ENCODE data around the gene TRAPPC6A. TPM values are rescaled to one million over a fixed set of nuclear protein-coding genes. Genes with fewer than 3 reads are reported as not detected.

The TRAPPC6A gene
- total RNA-seq, 1 donor from 2014 or later = 28.7 TPM

DNA sequence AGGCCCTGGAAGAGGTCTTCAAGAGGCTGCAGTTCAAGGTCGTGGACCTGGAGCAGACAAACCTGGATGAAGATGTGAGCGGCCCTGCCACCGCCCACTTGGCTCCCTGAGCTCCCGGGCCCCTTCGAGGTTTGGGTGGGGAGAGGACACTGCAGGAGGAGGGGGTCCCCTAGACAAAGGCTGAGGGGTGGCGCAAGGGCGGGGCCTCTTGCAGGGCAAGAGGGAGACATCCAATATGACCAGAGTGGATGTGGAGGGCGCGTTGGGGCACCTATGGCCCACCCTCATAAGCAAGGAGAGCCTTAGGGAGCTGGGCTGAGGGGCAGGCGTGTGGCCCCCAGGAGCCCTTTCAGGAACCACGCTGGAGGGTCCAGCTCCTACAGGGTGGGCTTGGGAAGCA is 37.5 kb downstream of the TRAPPC6A start:
- H3K4me1 ChIP-seq = no peaks in the 10 kb centered on the region
- TF ChIP-seq POLR2AphosphoS5 (IDR thresholded peaks at IDR 0.05; ENCODE audit: insufficient read depth in 1 of 2, low read depth in 1 of 2) = no peak
- TF ChIP-seq, protein P1, sequence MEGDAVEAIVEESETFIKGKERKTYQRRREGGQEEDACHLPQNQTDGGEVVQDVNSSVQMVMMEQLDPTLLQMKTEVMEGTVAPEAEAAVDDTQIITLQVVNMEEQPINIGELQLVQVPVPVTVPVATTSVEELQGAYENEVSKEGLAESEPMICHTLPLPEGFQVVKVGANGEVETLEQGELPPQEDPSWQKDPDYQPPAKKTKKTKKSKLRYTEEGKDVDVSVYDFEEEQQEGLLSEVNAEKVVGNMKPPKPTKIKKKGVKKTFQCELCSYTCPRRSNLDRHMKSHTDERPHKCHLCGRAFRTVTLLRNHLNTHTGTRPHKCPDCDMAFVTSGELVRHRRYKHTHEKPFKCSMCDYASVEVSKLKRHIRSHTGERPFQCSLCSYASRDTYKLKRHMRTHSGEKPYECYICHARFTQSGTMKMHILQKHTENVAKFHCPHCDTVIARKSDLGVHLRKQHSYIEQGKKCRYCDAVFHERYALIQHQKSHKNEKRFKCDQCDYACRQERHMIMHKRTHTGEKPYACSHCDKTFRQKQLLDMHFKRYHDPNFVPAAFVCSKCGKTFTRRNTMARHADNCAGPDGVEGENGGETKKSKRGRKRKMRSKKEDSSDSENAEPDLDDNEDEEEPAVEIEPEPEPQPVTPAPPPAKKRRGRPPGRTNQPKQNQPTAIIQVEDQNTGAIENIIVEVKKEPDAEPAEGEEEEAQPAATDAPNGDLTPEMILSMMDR (IDR thresholded peaks at IDR 0.05) = no peak
- no peak for TF ChIP-seq POLR2A (IDR thresholded peaks at IDR 0.05)
- peaks cover 0 to 19% of the 10 kb centered on the region in 2 donors for H3K36me3 ChIP-seq

DNA sequence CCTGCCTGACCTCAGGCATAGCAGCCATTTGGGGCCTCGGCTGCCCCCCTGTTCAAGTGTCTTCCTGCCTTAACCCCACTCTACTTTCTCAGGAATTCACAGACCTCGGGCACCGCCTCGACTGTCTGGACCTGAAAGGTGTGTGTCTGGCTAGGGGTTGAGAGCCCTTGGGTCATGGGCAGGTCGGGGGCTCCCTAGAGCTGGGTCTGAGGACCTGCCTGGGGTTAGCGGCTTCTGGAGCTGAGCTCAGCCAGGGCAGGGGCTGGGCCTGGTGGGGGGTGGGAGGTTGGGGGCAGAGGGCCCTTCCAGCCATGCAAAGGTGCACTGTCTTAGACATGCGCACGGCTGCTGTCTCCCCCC is 37.9 kb downstream of the TRAPPC6A start:
- H3K4me1 ChIP-seq = no peaks in the 10 kb centered on the region
- no peaks in the 10 kb centered on the region for H3K27me3 ChIP-seq
- no peak overlapping the region for H3K27ac ChIP-seq
- H3K4me3 ChIP-seq = no peak overlapping the region
- no peak for DNase-seq (ENCODE audit: extremely low spot score in 2 of 2)
- no peaks in the 10 kb centered on the region for H3K9me3 ChIP-seq
- intact Hi-C loops (cut with DNase I) = no loop called here
- H3K36me3 ChIP-seq = peaks cover 0 to 15% of the 10 kb centered on the region in 2 donors
- TF ChIP-seq POLR2A (IDR thresholded peaks at IDR 0.05) (no peak), POLR2AphosphoS5 (IDR thresholded peaks at IDR 0.05; ENCODE audit: insufficient read depth in 1 of 2, low read depth in 1 of 2) (no peak)
- TF ChIP-seq, protein P1 (IDR thresholded peaks at IDR 0.05) = no peak

More for the DNA sequence above, 37.5 kb downstream of the TRAPPC6A start:
- Histone ChIP-seq H3K27me3 (no peaks in the 10 kb centered on the region), H3K9me3 (no peaks in the 10 kb centered on the region), H3K27ac (no peak overlapping the region), H3K4me3 (no peak overlapping the region)
- intact Hi-C loops (cut with DNase I) = no loop called here
- no peak for DNase-seq (ENCODE audit: extremely low spot score in 2 of 2)

DNA sequence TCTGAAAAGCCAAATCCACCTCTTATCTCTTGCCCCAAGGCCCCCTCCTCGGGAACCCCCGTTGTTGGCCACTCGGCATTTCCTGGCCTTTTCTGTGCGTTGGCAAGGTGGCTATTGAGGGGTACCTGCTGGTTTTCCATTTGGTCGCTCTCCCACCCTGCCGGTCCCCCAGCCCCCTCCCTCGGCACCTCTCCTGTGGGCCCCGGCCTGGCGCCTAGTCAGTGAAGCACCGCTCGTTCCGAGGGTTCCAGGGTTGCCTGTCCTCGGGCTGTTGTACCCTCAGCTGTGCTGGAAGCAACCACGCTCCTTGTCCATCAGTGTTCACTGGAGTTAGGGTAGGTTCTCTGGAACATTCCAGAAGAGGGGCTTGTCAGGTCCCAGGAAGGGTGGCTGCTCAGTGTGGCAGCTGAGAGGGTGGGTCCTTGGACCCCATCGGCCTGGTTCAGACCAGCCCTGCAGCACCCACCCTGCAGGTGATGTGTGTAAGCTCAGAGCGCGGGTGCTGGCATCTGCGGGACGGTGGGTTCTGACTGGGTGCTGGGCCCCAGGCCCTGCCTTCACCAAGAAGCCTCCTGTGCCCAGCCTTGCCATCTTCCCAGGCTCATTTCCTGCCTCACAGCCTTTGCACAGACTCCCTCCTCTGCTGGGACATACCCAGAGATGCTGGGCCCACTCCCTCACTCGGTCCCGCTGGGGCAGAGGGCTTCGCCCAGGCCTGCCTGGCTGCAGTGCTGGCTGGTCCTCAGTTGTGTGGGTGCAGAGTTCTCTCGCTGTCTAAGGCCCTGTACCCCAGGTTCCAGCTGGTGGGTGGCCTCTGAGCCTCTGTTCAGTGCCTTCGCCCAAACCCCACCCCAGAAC is 38.5 kb downstream of the TRAPPC6A start:
- no peaks in the 10 kb centered on the region for H3K4me1 ChIP-seq
- TF ChIP-seq POLR2A (IDR thresholded peaks at IDR 0.05) (no peak), POLR2AphosphoS5 (IDR thresholded peaks at IDR 0.05; ENCODE audit: insufficient read depth in 1 of 2, low read depth in 1 of 2) (no peak)
- TF ChIP-seq, protein P1 (IDR thresholded peaks at IDR 0.05) = no peak
- H3K36me3 ChIP-seq = peaks cover 0 to 11% of the 10 kb centered on the region in 2 donors
- H3K27me3 ChIP-seq = no peaks in the 10 kb centered on the region
- intact Hi-C loops (cut with DNase I) = no loop called here
- DNase-seq (ENCODE audit: extremely low spot score in 2 of 2) = no peak
- no peak overlapping the region for H3K27ac ChIP-seq
- no peak overlapping the region for H3K4me3 ChIP-seq
- no peaks in the 10 kb centered on the region for H3K9me3 ChIP-seq

DNA sequence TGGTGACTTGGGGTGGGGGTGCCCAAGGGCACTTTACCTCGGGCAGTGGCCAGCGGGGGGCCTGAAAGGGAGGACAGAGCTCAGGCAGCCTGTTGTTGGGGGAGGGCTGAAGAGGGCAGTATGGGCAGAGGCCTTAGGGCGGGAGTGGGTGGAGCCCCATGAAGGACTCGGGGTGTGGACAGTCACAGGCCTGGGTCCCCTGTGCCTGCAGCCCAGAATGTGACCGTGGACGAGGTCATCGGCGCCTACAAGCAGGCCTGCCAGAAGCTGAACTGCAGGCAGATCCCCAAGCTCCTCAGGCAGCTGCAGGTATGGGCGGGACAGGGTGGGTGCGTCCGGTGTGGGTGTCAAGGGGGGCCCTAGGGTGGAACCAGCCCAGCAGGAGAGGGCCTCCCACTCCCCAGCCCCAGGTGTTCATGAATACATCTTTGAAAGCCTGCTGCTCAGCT is 39.7 kb downstream of the TRAPPC6A start:
- TF ChIP-seq, protein P1 (IDR thresholded peaks at IDR 0.05) = no peak
- TF ChIP-seq POLR2AphosphoS5 (IDR thresholded peaks at IDR 0.05; ENCODE audit: insufficient read depth in 1 of 2, low read depth in 1 of 2) (no peak), POLR2A (IDR thresholded peaks at IDR 0.05) (no peak)
- Histone ChIP-seq H3K4me1 (no peaks in the 10 kb centered on the region), H3K27ac (no peak overlapping the region), H3K27me3 (no peaks in the 10 kb centered on the region), H3K36me3 (peaks cover 0 to 11% of the 10 kb centered on the region in 2 donors), H3K9me3 (no peaks in the 10 kb centered on the region), H3K4me3 (no peak overlapping the region)
- intact Hi-C loops (cut with DNase I) = no loop called here
- DNase-seq (ENCODE audit: extremely low spot score in 2 of 2) = no peak

DNA sequence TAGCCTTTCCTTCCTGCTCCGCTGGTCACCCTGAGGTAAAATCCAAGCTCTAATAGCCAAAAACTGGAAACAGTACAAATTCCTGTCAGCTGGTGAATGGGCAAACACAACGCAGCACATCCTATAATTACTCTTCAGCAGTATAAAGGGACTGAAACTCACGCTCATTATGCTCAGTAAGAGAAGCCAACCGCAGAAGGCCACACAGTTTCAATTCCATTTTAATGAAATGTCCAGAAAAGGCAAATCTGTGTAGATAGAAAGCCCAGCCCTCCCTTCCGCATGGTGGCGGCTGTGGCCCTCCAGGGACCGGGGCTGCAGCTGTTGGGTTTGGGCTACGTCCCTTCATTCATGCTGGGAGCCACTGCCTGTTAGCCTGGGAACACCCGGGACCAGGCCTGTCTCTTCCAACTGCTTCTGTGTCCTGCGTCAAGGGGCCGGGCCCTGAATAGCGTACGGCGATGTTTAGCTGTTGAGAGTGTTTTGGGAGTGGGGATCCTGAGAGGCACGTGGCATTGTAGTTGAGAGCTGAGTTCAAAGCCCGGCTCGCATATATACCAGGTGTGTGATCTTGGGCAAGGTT is 40.8 kb downstream of the TRAPPC6A start:
- Histone ChIP-seq H3K27ac (no peak overlapping the region), H3K9me3 (no peaks in the 10 kb centered on the region), H3K36me3 (peaks cover 0 to 5% of the 10 kb centered on the region in 2 donors), H3K4me3 (no peak overlapping the region), H3K4me1 (no peaks in the 10 kb centered on the region), H3K27me3 (no peaks in the 10 kb centered on the region)
- intact Hi-C loops (cut with DNase I) = no loop called here
- DNase-seq (ENCODE audit: extremely low spot score in 2 of 2) = no peak
- TF ChIP-seq, protein P1 (IDR thresholded peaks at IDR 0.05) = no peak
- TF ChIP-seq POLR2A (IDR thresholded peaks at IDR 0.05) = no peak
- TF ChIP-seq POLR2AphosphoS5 (IDR thresholded peaks at IDR 0.05; ENCODE audit: insufficient read depth in 1 of 2, low read depth in 1 of 2) = no peak

Measured in vagina (tissue), 2 donors.